ENCODE measurements around the gene DGKQ. TPM values are rescaled to one million over a fixed set of nuclear protein-coding genes. Genes with fewer than 3 reads are reported as not detected.

Gene DGKQ
- polyA plus RNA-seq, 2 of the 4 experiments (the other 2 are of a cell fraction), result 2.7 to 7.8 TPM

- TF ChIP-seq ZSCAN20 (CRISPR knock-in tag; IDR thresholded peaks at IDR 0.05) (no peak), CHD2 (IDR thresholded peaks at IDR 0.05; ENCODE audit: low read length, partially characterized antibody) (no peak), CBX2 (IDR thresholded peaks at IDR 0.05; ENCODE audit: borderline replicate concordance, low read depth) (no peak), HDAC2 (IDR thresholded peaks at IDR 0.05) (no peak), KDM5A (IDR thresholded peaks at IDR 0.05) (no peak)
Observed at GRCh38 chr4:1019320-1019719, 46.0 kb upstream of the DGKQ start (continued).

GRCh38 chr4:1018147-1019020 lies 45.0 kb upstream of the DGKQ start:
- no peak for TF ChIP-seq SREBF2 (IDR thresholded peaks at IDR 0.05)
- TF ChIP-seq EP300 (IDR thresholded peaks at IDR 0.05), result no peak
- no peak for TF ChIP-seq TP53 (CRISPR knock-in tag; IDR thresholded peaks at IDR 0.05)
- no peak for TF ChIP-seq PHF8 (IDR thresholded peaks at IDR 0.05; ENCODE audit: borderline replicate concordance, low read depth)
- TF ChIP-seq ZNF302 (CRISPR knock-in tag; IDR thresholded peaks at IDR 0.05), result no peak
- TF ChIP-seq E2F6 (IDR thresholded peaks at IDR 0.05; ENCODE audit: borderline replicate concordance, low read depth), result no peak
- TF ChIP-seq PBX3 (IDR thresholded peaks at IDR 0.05), result no peak
- TF ChIP-seq RCOR1 (IDR thresholded peaks at IDR 0.05; ENCODE audit: low read depth, low read length), result no peak
- TF ChIP-seq HOXB13 (CRISPR knock-in tag; IDR thresholded peaks at IDR 0.05; ENCODE audit: low read depth), result no peak
- TF ChIP-seq RARB (CRISPR knock-in tag; IDR thresholded peaks at IDR 0.05), result no peak
- no peak for TF ChIP-seq FOSL2 (IDR thresholded peaks at IDR 0.05)
- TF ChIP-seq FOSL2 (CRISPR knock-in tag; IDR thresholded peaks at IDR 0.05), result no peak
- no peak for TF ChIP-seq EHF (CRISPR knock-in tag; IDR thresholded peaks at IDR 0.05)
- TF ChIP-seq ZSCAN20 (CRISPR knock-in tag; IDR thresholded peaks at IDR 0.05), result no peak
- no peak for TF ChIP-seq BHLHE40 (IDR thresholded peaks at IDR 0.05; ENCODE audit: low read depth, low read length)
- no peak for TF ChIP-seq USF2 (IDR thresholded peaks at IDR 0.05)
- H3K4me1 ChIP-seq, result no peaks in the 10 kb centered on the region
- FAIRE-seq (no peak), DNase-seq (ENCODE audit: low read depth in 1 of 2, low spot score in 1 of 2) (no peak), ATAC-seq (no peak)
- POLR2A ChIA-PET, result no interaction called here
- H3K4me3 ChIP-seq, result no peak overlapping the region
- no peak overlapping the region for H3K27ac ChIP-seq
- no peak overlapping the region for H3K4me2 ChIP-seq
- CTCF ChIA-PET, result no interaction called here
- H3K9me3 ChIP-seq, result no peaks in the 10 kb centered on the region
- WGBS (ENCODE audit: missing lambda C conversion rate), result 95% methylated on average over 9 of the region's 29 CpGs

GRCh38 chr4:1017706-1018105 lies 44.3 kb upstream of the DGKQ start:
- Histone ChIP-seq H3K9me3 (no peaks in the 10 kb centered on the region), H3K4me1 (no peaks in the 10 kb centered on the region), H3K4me3 (no peak overlapping the region), H3K27ac (no peak overlapping the region), H3K4me2 (no peak overlapping the region)
- CTCF ChIA-PET, result no interaction called here
- 91% methylated on average over 11 of the region's 15 CpGs for WGBS (ENCODE audit: missing lambda C conversion rate)
- DNase-seq (ENCODE audit: low read depth in 1 of 2, low spot score in 1 of 2) (no peak), FAIRE-seq (no peak), ATAC-seq (no peak)
- TF ChIP-seq CEBPB (IDR thresholded peaks at IDR 0.05), result no peak
- no peak for TF ChIP-seq NR3C1 (IDR thresholded peaks at IDR 0.05)
- TF ChIP-seq MAX (IDR thresholded peaks at IDR 0.05), result no peak
- TF ChIP-seq ATOH8 (CRISPR knock-in tag; IDR thresholded peaks at IDR 0.05; ENCODE audit: low read depth), result no peak
- no peak for TF ChIP-seq RNF2 (IDR thresholded peaks at IDR 0.05; ENCODE audit: borderline replicate concordance, low read depth)
- no peak for TF ChIP-seq HDAC2 (IDR thresholded peaks at IDR 0.05)
- TF ChIP-seq SREBF2 (IDR thresholded peaks at IDR 0.05), result no peak
- POLR2A ChIA-PET, result no interaction called here

All from A549 (cell line).